Activated naive CD4-positive, alpha-beta T cell treated with anti-CD3 and anti-CD28 coated beads, Interleukin-2, amount 50 U/mL, for 72 hours (primary cell): ENCODE data around the gene BTBD19. TPM values are rescaled to one million over a fixed set of nuclear protein-coding genes. Genes with fewer than 3 reads are reported as not detected.
"Not testable (repeated sequence)": the region's sequence is repeated elsewhere in the genome, so short reads cannot be mapped to it uniquely, and the experiment has no call there.

ENCODE experiments used
- ATAC-seq, 2 donors: fragments of 150-1000 bp; cut with Tn5 transposase; 2 replicates each; pipeline ENCODE4 v1.10.0; 2021; ENCODE audit warnings: mild to moderate bottlenecking in 2 of 2, moderate library complexity in 2 of 2
- DNase-seq, 2 donors: peaks; one replicate each; pipeline ENCODE4 v3.0.0; 2021 to 2022; ENCODE audit warnings: low spot score in 2 of 2
- H3K27ac Mint-ChIP-seq, 2 donors: one replicate each; pipeline ENCODE4 v1.8.0; 2022; ENCODE audit warnings: mild to moderate bottlenecking in 2 of 2, mixed read lengths in 2 of 2
- H3K36me3 Mint-ChIP-seq, 2 donors: one replicate each; pipeline ENCODE4 v1.8.0; 2022; ENCODE audit warnings: mixed read lengths in 2 of 2
- H3K9me3 Mint-ChIP-seq, 2 donors: one replicate each; pipeline ENCODE4 v1.8.0; 2022; ENCODE audit warnings: mixed read lengths in 2 of 2
- total RNA-seq, 2 donors: library from RNA; stranded (reverse); gene quantifications; one replicate each; pipeline ENCODE4 v1.2.3, GENCODE V29; 2022

Gene BTBD19
- total RNA-seq, 2 donors from 2014 or later: 9.7 to 16.7 TPM

DNA sequence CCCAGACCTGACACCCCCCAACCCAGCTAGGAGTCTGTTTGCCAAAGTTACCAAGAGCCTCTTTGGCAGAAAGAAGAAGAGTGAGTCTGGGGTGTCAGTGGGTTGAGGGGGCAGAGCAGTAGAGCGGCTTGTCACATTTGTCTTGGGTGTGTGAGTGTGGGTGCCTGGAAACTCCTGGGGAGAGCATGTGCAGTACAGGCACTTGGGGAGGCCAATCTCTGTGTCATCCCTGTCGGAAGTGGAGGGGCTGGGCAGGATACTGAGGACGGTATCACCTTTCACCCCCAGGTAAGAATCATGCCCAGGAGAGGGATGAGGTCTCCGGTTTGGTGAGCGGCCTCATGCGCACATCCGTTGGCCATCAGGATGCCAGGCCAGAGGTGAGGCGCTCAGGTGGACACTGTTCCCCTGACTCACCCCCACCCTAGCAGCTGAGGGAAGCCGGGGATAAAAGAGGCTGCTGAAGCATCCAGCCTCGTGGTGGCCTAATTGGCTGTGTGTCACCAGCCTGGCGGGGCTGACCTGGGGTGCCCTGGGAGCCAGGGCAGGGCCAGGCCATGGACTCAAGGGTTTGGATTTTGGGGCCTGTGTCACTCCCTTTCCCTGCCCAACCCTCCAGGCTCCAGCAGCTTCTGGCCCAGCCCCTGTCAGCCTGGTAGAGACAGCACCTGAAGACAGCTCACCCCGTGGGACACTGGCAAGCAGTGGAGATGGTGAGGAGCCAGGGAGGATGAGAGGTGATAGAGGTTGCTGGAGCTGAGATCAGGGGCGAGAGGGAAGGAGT is 4.8 kb upstream of the BTBD19 start:
- peak overlapping the region; percentile 85 to 97 for H3K27ac Mint-ChIP-seq
- peaks cover 39 to 51% of the 10 kb centered on the region in 2 donors for H3K36me3 Mint-ChIP-seq

DNA sequence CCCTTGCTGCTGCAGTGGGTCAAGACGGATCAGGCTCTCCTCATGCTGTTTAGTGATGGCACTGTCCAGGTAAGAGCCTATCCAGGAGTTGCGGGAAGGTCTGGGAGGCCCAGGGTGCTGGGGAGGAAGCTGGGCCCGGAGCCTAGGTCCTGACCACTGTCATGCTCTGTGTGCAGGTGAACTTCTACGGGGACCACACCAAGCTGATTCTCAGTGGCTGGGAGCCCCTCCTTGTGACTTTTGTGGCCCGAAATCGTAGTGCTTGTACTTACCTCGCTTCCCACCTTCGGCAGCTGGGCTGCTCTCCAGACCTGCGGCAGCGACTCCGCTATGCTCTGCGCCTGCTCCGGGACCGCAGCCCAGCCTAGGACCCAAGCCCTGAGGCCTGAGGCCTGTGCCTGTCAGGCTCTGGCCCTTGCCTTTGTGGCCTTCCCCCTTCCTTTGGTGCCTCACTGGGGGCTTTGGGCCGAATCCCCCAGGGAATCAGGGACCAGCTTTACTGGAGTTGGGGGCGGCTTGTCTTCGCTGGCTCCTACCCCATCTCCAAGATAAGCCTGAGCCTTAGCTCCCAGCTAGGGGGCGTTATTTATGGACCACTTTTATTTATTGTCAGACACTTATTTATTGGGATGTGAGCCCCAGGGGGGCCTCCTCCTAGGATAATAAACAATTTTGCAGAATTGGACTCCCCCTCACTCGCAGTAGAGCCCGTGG is 2.9 kb upstream of the BTBD19 start:
- Mint-ChIP-seq H3K9me3 (no peaks in the 10 kb centered on the region), H3K36me3 (peaks cover 39 to 51% of the 10 kb centered on the region in 2 donors), H3K27ac (peak overlapping the region; percentile 85 to 97)
- DNase-seq: no peak
- no peak for ATAC-seq

More for the DNA sequence above, 4.8 kb upstream of the BTBD19 start:
- ATAC-seq (no peak), DNase-seq (no peak)
- no peaks in the 10 kb centered on the region for H3K9me3 Mint-ChIP-seq

DNA sequence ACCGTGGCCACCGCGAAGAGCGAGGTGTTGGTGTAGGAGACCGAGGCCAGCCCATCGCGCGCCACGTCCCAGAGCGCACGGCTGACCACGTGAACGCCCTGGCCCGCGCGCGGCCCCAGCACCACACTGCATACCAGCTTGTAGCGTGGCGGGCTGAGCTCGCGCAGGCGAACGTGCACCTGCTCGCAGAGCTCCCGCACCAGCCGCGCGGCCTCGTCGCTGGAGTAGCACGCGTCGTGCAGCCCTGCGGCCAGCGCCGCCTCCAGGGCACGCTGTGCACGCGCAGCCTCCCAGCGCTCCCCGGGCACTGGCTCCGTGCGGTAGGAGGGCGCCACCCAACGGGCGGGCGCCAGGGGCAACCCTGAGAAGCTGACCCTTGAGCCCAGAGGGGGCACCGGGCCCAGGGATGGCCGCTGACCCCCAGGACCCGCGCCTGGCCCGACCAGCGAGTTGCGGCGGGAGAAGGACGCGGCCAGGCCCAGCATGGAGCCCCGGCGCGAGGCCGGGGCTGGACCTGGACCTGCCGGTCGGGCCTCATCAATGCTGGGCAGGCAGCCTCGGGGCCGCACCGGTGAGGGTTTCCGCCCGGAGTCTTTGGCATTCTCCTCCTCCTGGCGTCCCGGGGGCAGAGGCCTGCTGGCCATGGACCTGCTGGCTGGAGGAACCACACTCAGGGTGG is 2.2 kb upstream of the BTBD19 start:
- ATAC-seq (no peak), DNase-seq (no peak)
- no peaks in the 10 kb centered on the region for H3K9me3 Mint-ChIP-seq
- H3K36me3 Mint-ChIP-seq: peaks cover 33 to 46% of the 10 kb centered on the region in 2 donors
- H3K27ac Mint-ChIP-seq: peak overlapping the region; percentile 85 to 97

DNA sequence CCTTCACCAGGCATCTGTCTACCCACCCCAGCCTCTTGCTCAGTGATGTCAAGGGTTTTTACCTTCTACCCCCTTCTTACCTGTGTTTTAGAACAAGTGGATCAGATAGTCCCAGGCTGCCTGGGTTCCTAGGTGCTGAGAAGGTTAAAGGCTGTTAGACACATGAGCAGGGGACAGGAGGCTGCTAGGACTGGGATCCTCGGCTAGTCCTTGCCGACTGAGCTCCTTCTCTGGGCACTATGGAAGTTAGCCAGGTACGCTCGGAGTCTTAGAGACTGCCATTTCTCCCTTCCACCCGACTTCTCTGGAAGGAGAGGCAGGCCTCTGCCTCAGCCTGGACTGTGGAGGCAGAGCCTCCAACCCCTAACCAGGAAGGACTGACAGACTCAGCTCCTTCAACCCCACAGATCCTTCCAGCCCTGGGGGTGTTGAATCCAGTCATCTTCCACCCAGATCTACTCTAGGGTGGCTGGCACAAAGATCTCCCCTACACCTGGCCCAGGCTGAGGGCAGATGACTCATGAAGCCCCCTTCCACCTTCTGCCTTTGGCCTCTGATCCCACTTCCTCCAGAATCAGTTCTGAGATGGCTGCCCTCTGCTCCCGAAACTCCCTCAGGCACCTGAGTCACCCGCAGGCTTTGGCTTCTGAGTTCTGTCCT is 1.5 kb upstream of the BTBD19 start, which contains the start of gene DYNLT4:
Gene DYNLT4 (minus strand): TSS at position 648 of the 660 bp plus-strand sequence. CDS start 683 bp downstream, outside the sequence.
- DNase-seq: no peak
- H3K9me3 Mint-ChIP-seq: no peaks in the 10 kb centered on the region
- peaks cover 29 to 45% of the 10 kb centered on the region in 2 donors for H3K36me3 Mint-ChIP-seq
- H3K27ac Mint-ChIP-seq: peak within 1 kb of the TSS; percentile 97 to 99
- ATAC-seq: peak in 1 of 2 donors; percentile 27

DNA sequence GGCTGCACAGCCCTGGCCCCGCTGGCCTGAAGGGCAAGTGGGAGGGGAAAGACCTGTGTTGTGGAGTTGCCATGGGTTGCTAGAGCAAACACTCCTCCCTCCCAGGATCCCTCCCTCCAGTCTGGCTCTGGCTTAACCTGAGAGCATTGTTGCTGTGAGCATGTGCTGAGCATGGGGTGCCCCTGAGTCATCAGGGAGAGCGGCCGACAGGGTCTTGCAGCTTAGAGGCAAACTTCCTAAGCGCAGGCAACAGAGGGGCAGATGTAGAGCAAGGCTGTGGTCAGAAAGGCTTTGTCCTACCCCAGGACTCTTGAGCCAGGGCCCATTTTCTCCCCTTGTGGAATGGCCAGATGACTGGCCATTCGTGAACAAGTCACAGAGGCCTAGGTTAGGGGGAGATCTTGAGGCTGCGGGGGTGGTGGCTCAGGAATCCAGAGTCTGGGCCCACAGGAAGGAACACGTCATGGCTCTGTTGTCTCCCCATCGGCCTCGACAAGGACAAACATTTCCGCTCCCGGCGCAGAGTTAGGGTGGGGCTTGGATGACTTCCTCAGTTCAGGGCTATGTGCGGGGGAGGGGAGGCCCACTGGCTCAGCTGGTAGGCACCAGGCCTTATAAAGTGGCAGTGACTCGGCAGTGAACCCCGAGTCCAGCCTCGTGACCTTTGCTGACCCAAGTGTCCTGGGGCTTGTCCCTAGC is 810 bp upstream of the BTBD19 start:
- peak; percentile 81 to 97 for DNase-seq
- Mint-ChIP-seq H3K27ac (peak overlapping the region; percentile 97 to 99), H3K9me3 (no peaks in the 10 kb centered on the region), H3K36me3 (peaks cover 23 to 40% of the 10 kb centered on the region in 2 donors)
- ATAC-seq: peak; percentile 59 to 69

DNA sequence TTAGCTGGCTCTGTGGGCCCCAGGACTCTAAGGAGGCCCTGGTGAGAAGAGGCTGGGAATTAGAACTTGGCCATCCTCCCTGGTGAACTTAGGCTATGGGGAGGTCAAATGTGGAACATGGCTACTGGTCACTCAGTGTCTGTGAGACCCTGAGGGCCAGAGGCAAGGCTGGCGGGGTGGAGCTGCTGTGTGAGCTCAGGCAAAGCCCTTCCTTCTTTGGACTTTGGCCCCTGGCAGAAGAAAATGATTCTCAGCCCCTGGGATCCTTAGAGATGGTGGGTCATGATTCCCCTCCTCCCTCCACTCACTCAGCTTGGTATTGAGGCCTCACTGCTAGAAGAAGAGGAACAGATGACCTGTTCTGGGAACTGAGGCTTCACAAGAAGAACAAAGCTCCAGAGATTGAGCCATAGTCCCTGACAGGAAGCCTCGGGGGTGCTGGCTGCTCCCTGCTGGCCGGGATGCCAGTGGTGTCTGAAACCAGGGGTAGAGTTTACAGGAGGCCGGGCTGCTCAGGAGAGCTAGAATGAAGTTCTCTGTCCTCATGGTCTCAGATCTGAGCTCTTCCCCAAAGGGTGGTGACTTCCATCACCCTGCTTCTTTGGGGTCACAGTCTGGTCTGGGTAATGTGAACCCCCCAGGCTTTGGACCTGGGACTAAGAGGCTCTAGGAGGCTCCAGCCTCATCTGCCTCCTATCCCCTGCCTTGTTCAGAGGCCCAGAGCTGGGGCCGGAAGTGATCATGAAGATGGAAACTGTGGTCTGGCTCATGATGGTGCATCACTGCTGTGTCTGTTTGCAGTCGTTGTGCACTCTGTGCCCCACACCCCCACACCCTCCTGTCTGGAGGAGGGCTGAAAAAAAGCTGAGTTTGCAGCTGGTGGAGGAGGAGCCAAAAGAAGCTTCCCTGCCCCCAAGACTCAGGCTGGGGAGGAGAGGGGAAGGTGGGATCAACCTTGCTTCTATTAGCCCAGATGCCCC is 905 bp downstream of the BTBD19 start:
- Mint-ChIP-seq H3K36me3 (peaks cover 11 to 23% of the 10 kb centered on the region in 2 donors), H3K27ac (peak overlapping the region; percentile 97 to 99), H3K9me3 (no peaks in the 10 kb centered on the region)
- ATAC-seq: peak; percentile 49 to 65
- peak; percentile 80 to 90 for DNase-seq

DNA sequence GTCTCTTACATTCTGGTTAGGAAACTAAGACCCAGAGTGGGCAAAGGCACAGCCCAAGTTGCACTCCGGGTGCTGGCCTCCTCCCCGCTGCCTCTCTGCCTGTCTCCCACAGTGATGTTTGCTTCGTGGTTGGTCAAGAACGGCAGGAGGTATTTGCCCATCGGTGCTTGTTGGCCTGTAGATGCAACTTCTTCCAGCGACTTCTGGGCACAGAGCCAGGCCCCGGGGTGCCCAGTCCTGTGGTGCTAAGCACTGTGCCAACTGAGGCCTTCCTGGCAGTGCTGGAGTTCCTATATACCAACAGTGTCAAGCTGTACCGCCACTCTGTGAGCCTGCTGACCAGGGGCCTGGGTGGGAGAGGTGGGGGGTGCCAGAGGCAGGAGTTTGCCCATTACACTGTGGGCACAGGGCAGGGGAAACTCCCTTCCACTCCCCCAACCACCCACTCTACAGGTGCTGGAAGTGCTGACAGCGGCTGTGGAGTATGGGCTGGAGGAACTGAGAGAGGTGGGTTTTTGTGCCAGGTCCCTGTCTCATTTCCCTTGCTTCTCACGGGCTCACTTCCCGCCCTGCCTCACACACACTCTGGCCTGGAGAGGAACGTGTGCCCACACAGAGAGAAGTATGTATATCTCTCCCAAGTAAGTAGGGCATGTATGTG is 1.9 kb downstream of the BTBD19 start:
- peaks cover 17 to 21% of the 10 kb centered on the region in 2 donors for H3K36me3 Mint-ChIP-seq
- ATAC-seq (no peak), DNase-seq (no peak)

DNA sequence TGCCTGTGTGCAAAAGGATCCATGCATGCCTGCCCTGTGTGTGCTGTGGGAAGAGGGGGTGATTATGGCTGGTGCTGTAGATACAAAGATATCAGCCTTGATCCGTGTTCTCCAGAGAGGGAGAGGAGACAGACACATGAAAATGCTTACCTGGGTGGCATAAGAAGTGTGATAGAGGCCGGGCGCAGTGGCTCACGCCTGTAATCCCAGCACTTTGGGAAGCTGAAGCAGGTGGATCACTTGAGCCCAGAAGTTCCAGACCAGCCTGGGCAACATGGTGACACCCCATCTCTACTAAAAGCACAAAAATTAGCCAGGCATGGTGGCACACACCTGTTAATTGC is 2.4 kb downstream of the BTBD19 start:
- peak overlapping the region; percentile 97 to 99 for H3K27ac Mint-ChIP-seq
- H3K9me3 Mint-ChIP-seq, DNase-seq, ATAC-seq: not testable (repeated sequence)
- H3K36me3 Mint-ChIP-seq: peaks cover 20 to 21% of the 10 kb centered on the region in 2 donors

More for the DNA sequence above, 1.9 kb downstream of the BTBD19 start:
- peak overlapping the region; percentile 97 to 99 for H3K27ac Mint-ChIP-seq
- no peaks in the 10 kb centered on the region for H3K9me3 Mint-ChIP-seq

DNA sequence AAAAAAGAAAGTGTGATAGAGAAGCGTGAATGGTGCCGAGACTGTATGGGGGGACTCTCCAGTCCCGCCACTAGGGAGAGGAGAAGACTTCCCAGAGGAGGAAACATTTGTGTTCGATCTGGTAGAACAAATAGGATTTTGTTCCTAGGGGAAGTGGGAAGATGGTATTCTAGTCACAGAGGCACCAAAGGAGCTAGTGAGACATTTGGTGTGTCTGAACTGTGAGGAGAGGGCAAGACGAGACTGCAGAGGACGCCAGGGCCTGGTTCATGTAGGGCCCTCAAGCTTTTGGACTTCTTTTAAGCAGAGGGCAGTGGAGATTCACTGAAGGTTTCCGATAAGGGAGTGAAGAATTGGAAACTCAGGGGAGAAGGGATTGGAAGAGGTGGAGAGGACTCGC is 2.9 kb downstream of the BTBD19 start:
- H3K9me3 Mint-ChIP-seq: no peaks in the 10 kb centered on the region
- ATAC-seq (no peak), DNase-seq (no peak)
- peaks cover 19 to 21% of the 10 kb centered on the region in 2 donors for H3K36me3 Mint-ChIP-seq
- peak overlapping the region; percentile 95 to 97 for H3K27ac Mint-ChIP-seq

DNA sequence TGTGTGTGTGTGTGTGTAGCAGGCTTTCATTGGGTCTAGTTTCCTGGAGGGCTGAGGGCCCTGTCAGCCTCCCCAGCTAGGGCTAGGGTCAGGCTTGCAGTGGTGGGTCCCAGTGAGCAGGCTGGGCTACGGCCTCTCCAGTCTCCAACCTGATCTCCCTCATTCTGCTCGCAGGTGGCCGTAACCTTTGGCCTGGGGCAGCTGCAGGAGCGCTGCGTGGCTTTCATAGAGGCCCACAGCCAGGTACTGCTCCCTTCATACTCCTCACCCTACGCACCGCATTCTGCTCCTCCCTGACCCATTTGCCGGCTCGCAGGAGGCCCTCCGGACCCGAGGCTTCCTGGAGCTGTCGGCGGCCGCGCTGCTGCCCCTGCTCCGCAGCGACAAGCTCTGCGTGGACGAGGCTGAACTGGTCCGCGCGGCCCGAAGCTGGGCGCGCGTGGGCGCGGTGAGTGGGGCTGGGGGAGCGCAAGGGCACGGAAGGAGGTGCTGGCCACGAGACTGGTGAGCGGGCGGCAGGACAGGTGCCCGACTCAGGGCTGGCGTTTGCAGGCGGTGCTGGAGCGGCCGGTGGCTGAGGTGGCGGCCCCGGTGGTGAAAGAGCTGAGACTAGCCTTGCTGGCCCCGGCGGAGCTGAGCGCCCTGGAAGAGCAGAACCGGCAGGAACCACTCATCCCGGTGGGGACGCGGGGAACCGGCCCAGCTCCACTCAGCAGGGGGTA is 4.7 kb downstream of the BTBD19 start:
- no peak for ATAC-seq
- H3K9me3 Mint-ChIP-seq: no peaks in the 10 kb centered on the region
- peak overlapping the region in 1 of 2 donors; percentile 97 for H3K27ac Mint-ChIP-seq
- no peak for DNase-seq
- peaks cover 16 to 30% of the 10 kb centered on the region in 2 donors for H3K36me3 Mint-ChIP-seq

DNA sequence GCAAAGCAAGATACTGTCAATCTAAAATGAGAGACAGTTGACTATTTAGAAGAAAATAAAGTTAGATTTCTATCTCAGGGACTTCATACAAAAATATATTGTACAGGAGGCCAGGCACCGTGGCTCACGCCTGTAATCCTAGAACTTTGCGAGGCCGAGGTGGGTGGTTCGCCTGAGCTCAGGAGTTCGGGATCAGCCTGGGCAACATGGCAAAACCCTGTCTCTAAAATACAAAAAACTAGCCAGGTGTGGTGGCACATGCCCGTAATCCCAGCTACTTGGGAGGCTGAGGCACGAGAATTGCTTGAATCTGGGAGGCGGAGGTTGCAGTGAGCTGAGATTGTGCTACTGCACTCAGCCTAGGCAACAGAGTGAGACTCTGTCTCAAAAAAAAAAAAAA is 7.6 kb downstream of the BTBD19 start:
- ATAC-seq, DNase-seq, H3K9me3 Mint-ChIP-seq: not testable (repeated sequence)
- Mint-ChIP-seq H3K27ac (peak overlapping the region; percentile 96), H3K36me3 (peaks cover 16 to 34% of the 10 kb centered on the region in 2 donors)

DNA sequence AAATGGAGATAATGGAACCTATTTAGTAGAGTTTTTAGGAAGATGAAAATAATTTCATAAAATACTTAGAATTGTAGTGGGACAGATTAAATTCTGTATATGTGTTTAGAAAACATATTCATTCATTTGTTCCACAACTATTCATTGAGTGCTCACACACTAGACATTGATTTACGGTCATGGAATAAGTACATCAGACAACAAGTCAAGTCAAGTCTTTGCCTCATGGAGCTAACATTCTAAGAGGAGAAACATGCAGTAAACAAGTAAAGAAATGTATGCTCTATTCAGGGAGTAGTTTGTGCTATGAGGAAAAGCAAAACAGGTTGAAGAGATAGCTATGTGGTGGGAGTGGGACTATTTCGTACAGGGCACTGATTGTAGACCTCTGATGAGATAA is 9.0 kb downstream of the BTBD19 start:
- Mint-ChIP-seq H3K36me3 (peaks cover 16 to 26% of the 10 kb centered on the region in 2 donors), H3K27ac (peak overlapping the region; percentile 13 to 99), H3K9me3 (no peaks in the 10 kb centered on the region)
- ATAC-seq (no peak), DNase-seq (no peak)

DNA sequence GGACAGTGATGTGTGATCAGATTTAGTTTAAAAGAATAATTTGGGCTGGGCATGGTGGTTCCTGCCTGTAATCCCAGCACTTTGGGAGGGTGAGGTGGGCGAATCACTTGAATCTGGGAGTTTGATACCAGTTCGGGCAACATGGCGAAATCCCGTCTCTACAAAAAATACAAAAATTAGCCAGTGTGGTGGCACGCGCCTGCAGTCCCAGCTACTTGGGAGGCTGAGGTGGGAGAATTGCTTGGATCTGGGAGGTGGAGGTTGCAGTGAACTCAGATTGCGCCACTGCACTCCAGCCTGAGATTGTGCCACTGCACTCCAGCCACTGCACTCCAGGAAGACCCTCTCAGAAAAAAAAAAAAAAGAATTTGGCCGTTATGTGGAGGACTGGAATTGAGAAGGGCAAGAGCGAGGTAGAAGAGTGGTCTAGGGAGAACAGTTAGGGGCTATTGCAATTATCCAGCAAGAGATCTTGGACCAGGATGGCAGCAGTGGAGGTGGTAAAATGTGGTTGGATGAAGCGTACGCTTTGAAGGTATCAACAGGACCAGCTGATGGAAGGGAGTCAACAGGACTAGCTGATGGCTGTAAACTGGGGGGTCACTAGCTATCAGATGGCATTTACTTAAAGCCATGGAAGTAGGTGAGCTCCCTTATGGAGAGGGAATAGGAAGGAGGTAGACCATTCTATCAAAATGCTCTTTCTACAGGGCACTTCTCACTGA is 9.6 kb downstream of the BTBD19 start:
- no peaks in the 10 kb centered on the region for H3K9me3 Mint-ChIP-seq
- H3K36me3 Mint-ChIP-seq: peaks cover 16 to 26% of the 10 kb centered on the region in 2 donors
- no peak for DNase-seq
- H3K27ac Mint-ChIP-seq: peak overlapping the region; percentile 73 to 99
- ATAC-seq: no peak
